Measurements from ENCODE around the gene TRIM14.
A peak's percentile ranks its signal among the peaks of the same experiment; 100 is the strongest.
"Not testable (repeated sequence)": the region's sequence is repeated elsewhere in the genome, so short reads cannot be mapped to it uniquely, and the experiment has no call there.

The TRIM14 gene

GRCh38 chr9:98081477-98082219, 37.4 kb downstream of the TRIM14 start:
- no peak for TF ChIP-seq CTCF (IDR thresholded peaks at IDR 0.05)
- Mint-ChIP-seq H3K4me1 (peaks cover 10% of the 10 kb centered on the region), H3K27me3 (ENCODE audit: low read depth, poor library complexity) (peaks cover 1% of the 10 kb centered on the region), H3K36me3 (ENCODE audit: low read depth) (peaks cover 24% of the 10 kb centered on the region), H3K4me3 (no peak overlapping the region), H3K27ac (no peak overlapping the region), H3K9me3 (no peaks in the 10 kb centered on the region)
- DNase-seq, result no peak

- no peak for DNase-seq
- H3K36me3 Mint-ChIP-seq (ENCODE audit: low read depth), result peaks cover 21% of the 10 kb centered on the region
- H3K27ac Mint-ChIP-seq, result no peak overlapping the region
- H3K9me3 Mint-ChIP-seq, result no peaks in the 10 kb centered on the region
- peaks cover 3% of the 10 kb centered on the region for H3K4me1 Mint-ChIP-seq
- H3K4me3 Mint-ChIP-seq, result no peak overlapping the region
- H3K27me3 Mint-ChIP-seq (ENCODE audit: low read depth, poor library complexity), result no peaks in the 10 kb centered on the region
- no peak for TF ChIP-seq CTCF (IDR thresholded peaks at IDR 0.05)
These were observed 38.2 kb downstream of the TRIM14 start for GRCh38 chr9:98080780-98081179.

GRCh38 chr9:98080326-98080725, 38.7 kb downstream of the TRIM14 start:
- Mint-ChIP-seq H3K27me3 (ENCODE audit: low read depth, poor library complexity) (no peaks in the 10 kb centered on the region), H3K27ac (no peak overlapping the region), H3K4me3 (no peak overlapping the region), H3K9me3 (no peaks in the 10 kb centered on the region), H3K36me3 (ENCODE audit: low read depth) (peaks cover 21% of the 10 kb centered on the region), H3K4me1 (peaks cover 4% of the 10 kb centered on the region)
- DNase-seq, result no peak
- no peak for TF ChIP-seq CTCF (IDR thresholded peaks at IDR 0.05)

GRCh38 chr9:98078895-98079294, 40.1 kb downstream of the TRIM14 start:
- no peaks in the 10 kb centered on the region for H3K27me3 Mint-ChIP-seq (ENCODE audit: low read depth, poor library complexity)
- peaks cover 19% of the 10 kb centered on the region for H3K36me3 Mint-ChIP-seq (ENCODE audit: low read depth)

GRCh38 chr9:98076514-98076890, 42.5 kb downstream of the TRIM14 start:
- not testable (repeated sequence) for H3K27ac Mint-ChIP-seq; H3K27me3 Mint-ChIP-seq (ENCODE audit: low read depth, poor library complexity); DNase-seq; H3K4me3 Mint-ChIP-seq; H3K9me3 Mint-ChIP-seq
- H3K36me3 Mint-ChIP-seq (ENCODE audit: low read depth), result peaks cover 12% of the 10 kb centered on the region
- peaks cover 14% of the 10 kb centered on the region for H3K4me1 Mint-ChIP-seq

More at GRCh38 chr9:98078895-98079294, 40.1 kb downstream of the TRIM14 start:
- no peaks in the 10 kb centered on the region for H3K9me3 Mint-ChIP-seq
- H3K27ac Mint-ChIP-seq, result peak overlapping the region; percentile 29
- no peak overlapping the region for H3K4me3 Mint-ChIP-seq
- H3K4me1 Mint-ChIP-seq, result peaks cover 14% of the 10 kb centered on the region
- DNase-seq, result no peak
- no peak for TF ChIP-seq CTCF (IDR thresholded peaks at IDR 0.05)

GRCh38 chr9:98075332-98075805, 43.7 kb downstream of the TRIM14 start:
- Mint-ChIP-seq H3K36me3 (ENCODE audit: low read depth) (peaks cover 12% of the 10 kb centered on the region), H3K27me3 (ENCODE audit: low read depth, poor library complexity) (no peaks in the 10 kb centered on the region), H3K4me1 (peaks cover 14% of the 10 kb centered on the region), H3K4me3 (no peak overlapping the region), H3K27ac (no peak overlapping the region), H3K9me3 (no peaks in the 10 kb centered on the region)
- no peak for DNase-seq
- TF ChIP-seq CTCF (IDR thresholded peaks at IDR 0.05), result no peak
